DOHH2 (cell line): ENCODE results near the gene IFT88.

ENCODE experiments used
- H3F3A ChIP-seq: fragments of 200-600 bp; sonication (generic), shearing (Covaris generic); 2 replicates; pipeline ENCODE4 v1.6.0; 2016; ENCODE audit warnings: antibody characterized with exemption, mild to moderate bottlenecking; ENCODE audit not compliant: control insufficient read depth, insufficient read depth
- H3K27ac ChIP-seq: fragments of 200-600 bp; sonication (generic); 2 replicates; pipeline ENCODE4 v1.5.1; 2014; ENCODE audit warnings: low read depth, mild to moderate bottlenecking, low read length, moderate library complexity
- H3K27me3 ChIP-seq: fragments of 200-600 bp; sonication (generic); 2 replicates; pipeline ENCODE4 v1.6.1; 2014; ENCODE audit warnings: mild to moderate bottlenecking, low read length, mixed read lengths; ENCODE audit not compliant: control insufficient read depth
- H3K36me3 ChIP-seq: fragments of 200-600 bp; sonication (generic); 2 replicates; pipeline ENCODE4 v1.6.1; 2014; ENCODE audit warnings: mild to moderate bottlenecking, low read length, moderate library complexity, mixed read lengths; ENCODE audit not compliant: control insufficient read depth
- H3K4me1 ChIP-seq: fragments of 200-600 bp; sonication (generic); 2 replicates; pipeline ENCODE4 v1.6.1; 2014; ENCODE audit warnings: mild to moderate bottlenecking, low read length, mixed read lengths; ENCODE audit not compliant: control insufficient read depth
- H3K4me2 ChIP-seq: fragments of 200-600 bp; sonication (generic); 2 replicates; pipeline ENCODE4 v1.6.0; 2014; ENCODE audit warnings: mild to moderate bottlenecking, low read length, moderate library complexity
- H3K4me3 ChIP-seq: fragments of 200-600 bp; sonication (generic); 2 replicates; pipeline ENCODE4 v1.5.1; 2014; ENCODE audit warnings: mild to moderate bottlenecking, low read length, mixed read lengths
- H3K79me2 ChIP-seq: fragments of 200-600 bp; sonication (generic); 2 replicates; pipeline ENCODE4 v1.6.1; 2014; ENCODE audit warnings: mild to moderate bottlenecking, low read length, mixed read lengths; ENCODE audit not compliant: control insufficient read depth
- H3K9me2 ChIP-seq: fragments of 200-600 bp; sonication (generic); replicated peaks from 2 replicates; pipeline ENCODE4 v1.6.1; 2014; ENCODE audit warnings: mild to moderate bottlenecking, low read length, mixed read lengths; ENCODE audit not compliant: control insufficient read depth
- H3K9me3 ChIP-seq: fragments of 200-600 bp; sonication (generic); 2 replicates; pipeline ENCODE4 v1.6.1; 2014; ENCODE audit warnings: antibody characterized with exemption, low read length, mixed read lengths; ENCODE audit not compliant: control insufficient read depth, insufficient read depth
- H4K20me1 ChIP-seq: fragments of 200-600 bp; sonication (generic); 2 replicates; pipeline ENCODE4 v1.6.0; 2014; ENCODE audit warnings: low read depth, mild to moderate bottlenecking, antibody characterized with exemption, low read length, moderate library complexity; ENCODE audit not compliant: control insufficient read depth, insufficient read depth
- EZH2phosphoT487 ChIP-seq: fragments of 200-600 bp; sonication (generic); IDR thresholded peaks from 2 replicates; pipeline ENCODE4 v1.6.1; 2017; ENCODE audit warnings: borderline replicate concordance, mild to moderate bottlenecking, antibody characterized with exemption, low read length, moderate library complexity, mixed read lengths
- TF ChIP-seq, protein P1 (sequence below): fragments of 200-600 bp; sonication (generic); IDR thresholded peaks from one replicate; pipeline ENCODE4 v1.5.1; 2014; ENCODE audit warnings: antibody characterized with exemption, mild to moderate bottlenecking, low read depth, low read length; ENCODE audit not compliant: poor library complexity, severe bottlenecking

The IFT88 gene

DNA sequence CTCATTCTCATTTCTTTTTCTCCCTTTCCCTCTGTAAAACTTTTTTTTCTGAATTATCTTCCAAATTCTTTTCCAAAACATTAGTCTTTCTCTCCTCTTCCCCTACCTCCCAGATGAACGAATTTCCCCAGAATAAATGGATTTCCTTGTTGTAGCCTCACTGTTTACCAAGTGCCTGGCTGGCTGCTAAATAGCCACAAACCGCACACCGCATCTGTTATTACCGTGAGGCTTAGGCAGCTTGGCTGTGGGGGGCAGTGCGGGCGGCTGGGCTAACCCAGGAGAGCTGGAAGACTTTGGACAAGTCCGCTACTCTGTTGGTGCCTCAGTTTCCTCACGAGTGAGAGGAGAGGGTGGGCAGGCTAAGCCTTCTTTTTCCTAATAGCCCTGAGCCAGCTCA, 147.2 kb downstream of the IFT88 start:
- no peak overlapping the region for H3K27ac ChIP-seq
- H3K27me3 ChIP-seq, result peaks cover 13% of the 10 kb centered on the region
- H3F3A ChIP-seq, result no peaks in the 10 kb centered on the region
- no peaks in the 10 kb centered on the region for H3K9me2 ChIP-seq
- no peaks in the 10 kb centered on the region for H3K9me3 ChIP-seq
- H3K79me2 ChIP-seq, result no peaks in the 10 kb centered on the region
- no peaks in the 10 kb centered on the region for H4K20me1 ChIP-seq
- no peak overlapping the region for H3K4me3 ChIP-seq
- no peak overlapping the region for H3K4me2 ChIP-seq
- H3K36me3 ChIP-seq, result no peaks in the 10 kb centered on the region
- TF ChIP-seq EZH2phosphoT487, result no peak
- TF ChIP-seq, protein P1, sequence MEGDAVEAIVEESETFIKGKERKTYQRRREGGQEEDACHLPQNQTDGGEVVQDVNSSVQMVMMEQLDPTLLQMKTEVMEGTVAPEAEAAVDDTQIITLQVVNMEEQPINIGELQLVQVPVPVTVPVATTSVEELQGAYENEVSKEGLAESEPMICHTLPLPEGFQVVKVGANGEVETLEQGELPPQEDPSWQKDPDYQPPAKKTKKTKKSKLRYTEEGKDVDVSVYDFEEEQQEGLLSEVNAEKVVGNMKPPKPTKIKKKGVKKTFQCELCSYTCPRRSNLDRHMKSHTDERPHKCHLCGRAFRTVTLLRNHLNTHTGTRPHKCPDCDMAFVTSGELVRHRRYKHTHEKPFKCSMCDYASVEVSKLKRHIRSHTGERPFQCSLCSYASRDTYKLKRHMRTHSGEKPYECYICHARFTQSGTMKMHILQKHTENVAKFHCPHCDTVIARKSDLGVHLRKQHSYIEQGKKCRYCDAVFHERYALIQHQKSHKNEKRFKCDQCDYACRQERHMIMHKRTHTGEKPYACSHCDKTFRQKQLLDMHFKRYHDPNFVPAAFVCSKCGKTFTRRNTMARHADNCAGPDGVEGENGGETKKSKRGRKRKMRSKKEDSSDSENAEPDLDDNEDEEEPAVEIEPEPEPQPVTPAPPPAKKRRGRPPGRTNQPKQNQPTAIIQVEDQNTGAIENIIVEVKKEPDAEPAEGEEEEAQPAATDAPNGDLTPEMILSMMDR, result no peak
- H3K4me1 ChIP-seq, result no peaks in the 10 kb centered on the region

DNA sequence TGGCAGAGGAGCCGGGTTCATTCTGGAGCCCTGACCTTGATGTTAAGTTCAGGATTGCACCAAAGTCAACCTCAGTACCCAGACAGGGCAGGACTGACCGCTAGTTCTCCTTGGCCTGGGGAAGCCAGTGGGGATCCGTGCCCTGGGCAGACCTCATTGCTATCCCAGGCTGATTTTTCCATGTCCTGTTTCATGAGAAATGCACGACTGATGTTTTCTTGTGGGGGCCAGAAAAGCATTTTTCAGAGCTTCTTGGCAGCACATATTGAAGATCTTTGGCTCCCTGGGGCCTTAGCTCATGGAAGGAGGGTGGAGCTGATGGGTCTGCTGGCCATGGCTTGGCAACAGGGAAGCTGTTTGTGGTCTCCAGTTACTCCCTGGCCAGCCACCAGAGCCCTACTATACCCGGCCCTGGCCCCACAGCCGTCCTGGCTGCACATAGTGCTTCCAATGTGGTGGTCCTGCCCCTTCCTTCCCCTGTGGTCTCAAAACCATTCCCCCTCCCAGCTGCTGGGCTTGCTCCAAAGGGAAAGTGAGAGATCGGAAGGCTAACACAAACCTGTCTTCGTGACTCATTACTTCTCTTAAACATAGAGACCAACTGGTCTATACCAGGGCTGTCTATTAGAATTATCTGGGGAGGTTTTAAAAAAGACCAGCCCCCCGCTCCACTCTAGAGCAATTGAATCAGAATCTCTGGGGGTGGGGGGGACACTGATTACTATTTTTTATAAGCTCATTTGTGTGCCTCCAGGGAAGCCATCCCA, 147.8 kb downstream of the IFT88 start:
- Histone ChIP-seq H3K9me3 (no peaks in the 10 kb centered on the region), H3K36me3 (no peaks in the 10 kb centered on the region), H4K20me1 (no peaks in the 10 kb centered on the region), H3K79me2 (no peaks in the 10 kb centered on the region), H3K27ac (no peak overlapping the region), H3K27me3 (peaks cover 13% of the 10 kb centered on the region), H3F3A (no peaks in the 10 kb centered on the region), H3K4me1 (no peaks in the 10 kb centered on the region), H3K4me3 (no peak overlapping the region), H3K4me2 (no peak overlapping the region), H3K9me2 (no peaks in the 10 kb centered on the region)
- TF ChIP-seq EZH2phosphoT487, result no peak
- TF ChIP-seq, protein P1, result no peak

DNA sequence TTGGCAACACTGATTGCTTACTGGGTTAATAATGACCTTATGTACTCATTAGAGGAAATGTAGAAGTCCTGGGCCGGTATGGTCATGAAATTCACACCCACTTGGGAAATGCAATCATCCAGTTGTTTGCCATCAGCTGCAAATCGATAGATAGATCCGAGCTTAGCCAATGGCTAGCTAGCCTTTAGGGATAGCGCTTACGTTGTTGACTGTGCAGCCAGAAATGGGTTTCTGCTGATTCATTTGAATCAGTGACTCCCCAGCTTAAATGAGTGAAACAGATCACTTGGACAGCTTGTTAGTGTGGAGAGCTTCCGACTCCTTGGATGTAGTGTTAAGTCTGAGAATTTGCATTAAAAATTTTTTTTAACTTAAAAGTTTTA, 148.4 kb downstream of the IFT88 start:
- Histone ChIP-seq H3K36me3 (no peaks in the 10 kb centered on the region), H3K27me3 (peaks cover 13% of the 10 kb centered on the region), H3K4me1 (no peaks in the 10 kb centered on the region), H3K9me2 (no peaks in the 10 kb centered on the region), H3K79me2 (no peaks in the 10 kb centered on the region), H3K4me2 (no peak overlapping the region), H3K27ac (no peak overlapping the region), H3K9me3 (no peaks in the 10 kb centered on the region), H3F3A (no peaks in the 10 kb centered on the region), H4K20me1 (no peaks in the 10 kb centered on the region), H3K4me3 (no peak overlapping the region)
- no peak for TF ChIP-seq EZH2phosphoT487
- TF ChIP-seq, protein P1, result no peak
